Effector memory CD4-positive, alpha-beta T cell (primary cell): Measurements from ENCODE around the gene MYO1B.

Experiments used
- DNase-seq, 3 donors: peaks; one replicate each; pipeline ENCODE4 v3.0.0-alpha.2; 2020
- H3K27ac ChIP-seq: 2 replicates; pipeline ENCODE4 v1.7.0; 2013; ENCODE audit warnings: mild to moderate bottlenecking, low read length, moderate library complexity; ENCODE audit not compliant: insufficient read depth, poor library complexity, severe bottlenecking
- H3K27me3 ChIP-seq: replicated peaks from 2 replicates; pipeline ENCODE4 v1.7.0; 2013; ENCODE audit warnings: mild to moderate bottlenecking, low read length; ENCODE audit not compliant: insufficient read depth, control insufficient read depth, poor library complexity, severe bottlenecking
- H3K36me3 ChIP-seq: 2 replicates; pipeline ENCODE4 v1.7.0; 2013; ENCODE audit warnings: mild to moderate bottlenecking, low read length, moderate library complexity; ENCODE audit not compliant: control insufficient read depth, insufficient read depth
- H3K4me1 ChIP-seq: 2 replicates; pipeline ENCODE4 v1.7.0; 2013; ENCODE audit warnings: low read length, mild to moderate bottlenecking; ENCODE audit not compliant: control insufficient read depth, insufficient read depth, poor library complexity, severe bottlenecking
- H3K4me3 ChIP-seq: 2 replicates; pipeline ENCODE4 v1.7.0; 2013; ENCODE audit warnings: low read length, low read depth, mild to moderate bottlenecking; ENCODE audit not compliant: insufficient read depth, poor library complexity, severe bottlenecking
- H3K9me3 ChIP-seq: 2 replicates; pipeline ENCODE4 v1.7.0; 2013; ENCODE audit warnings: mild to moderate bottlenecking, low read length, moderate library complexity; ENCODE audit not compliant: control insufficient read depth

MYO1B gene

GRCh38 chr2:191328150-191328809 lies 83.1 kb downstream of the MYO1B start:
- Histone ChIP-seq H3K4me3 (no peak overlapping the region), H3K4me1 (no peaks in the 10 kb centered on the region), H3K27ac (no peak overlapping the region), H3K27me3 (no peaks in the 10 kb centered on the region), H3K9me3 (no peaks in the 10 kb centered on the region), H3K36me3 (no peaks in the 10 kb centered on the region)
- DNase-seq: no peak

GRCh38 chr2:191329841-191330240 lies 84.6 kb downstream of the MYO1B start:
- Histone ChIP-seq H3K27ac (no peak overlapping the region), H3K36me3 (no peaks in the 10 kb centered on the region), H3K4me1 (no peaks in the 10 kb centered on the region), H3K4me3 (no peak overlapping the region), H3K27me3 (no peaks in the 10 kb centered on the region), H3K9me3 (no peaks in the 10 kb centered on the region)
- DNase-seq: no peak

GRCh38 chr2:191333911-191334357 lies 88.7 kb downstream of the MYO1B start:
- no peaks in the 10 kb centered on the region for H3K27me3 ChIP-seq
- DNase-seq: no peak
- no peaks in the 10 kb centered on the region for H3K9me3 ChIP-seq
- H3K36me3 ChIP-seq: no peaks in the 10 kb centered on the region
- H3K4me1 ChIP-seq: no peaks in the 10 kb centered on the region
- no peak overlapping the region for H3K4me3 ChIP-seq
- H3K27ac ChIP-seq: no peak overlapping the region

GRCh38 chr2:191335875-191336464 lies 90.8 kb downstream of the MYO1B start:
- no peaks in the 10 kb centered on the region for H3K9me3 ChIP-seq
- H3K4me3 ChIP-seq: no peak overlapping the region

GRCh38 chr2:191341436-191341835 lies 96.2 kb downstream of the MYO1B start:
- H3K27me3 ChIP-seq: peaks cover 3% of the 10 kb centered on the region
- H3K4me1 ChIP-seq: no peaks in the 10 kb centered on the region
- DNase-seq: no peak

More at GRCh38 chr2:191335875-191336464, 90.8 kb downstream of the MYO1B start:
- Histone ChIP-seq H3K36me3 (no peaks in the 10 kb centered on the region), H3K27me3 (no peaks in the 10 kb centered on the region), H3K4me1 (no peaks in the 10 kb centered on the region), H3K27ac (no peak overlapping the region)
- no peak for DNase-seq

GRCh38 chr2:191343796-191344338 lies 98.7 kb downstream of the MYO1B start:
- H3K27ac ChIP-seq: no peak overlapping the region
- no peaks in the 10 kb centered on the region for H3K36me3 ChIP-seq
- no peak for DNase-seq
- H3K4me3 ChIP-seq: no peak overlapping the region
- no peaks in the 10 kb centered on the region for H3K4me1 ChIP-seq
- no peaks in the 10 kb centered on the region for H3K9me3 ChIP-seq
- peaks cover 3% of the 10 kb centered on the region for H3K27me3 ChIP-seq

More at GRCh38 chr2:191341436-191341835, 96.2 kb downstream of the MYO1B start:
- Histone ChIP-seq H3K9me3 (no peaks in the 10 kb centered on the region), H3K27ac (no peak overlapping the region), H3K36me3 (no peaks in the 10 kb centered on the region), H3K4me3 (no peak overlapping the region)

GRCh38 chr2:191345788-191346187 lies 100.6 kb downstream of the MYO1B start:
- peaks cover 3% of the 10 kb centered on the region for H3K27me3 ChIP-seq
- H3K4me3 ChIP-seq: no peak overlapping the region
- H3K9me3 ChIP-seq: no peaks in the 10 kb centered on the region
- no peaks in the 10 kb centered on the region for H3K4me1 ChIP-seq
- no peaks in the 10 kb centered on the region for H3K36me3 ChIP-seq
- DNase-seq: no peak
- no peak overlapping the region for H3K27ac ChIP-seq

GRCh38 chr2:191347154-191347553 lies 102.0 kb downstream of the MYO1B start:
- Histone ChIP-seq H3K27ac (no peak overlapping the region), H3K9me3 (no peaks in the 10 kb centered on the region), H3K4me3 (no peak overlapping the region), H3K36me3 (no peaks in the 10 kb centered on the region), H3K27me3 (peaks cover 3% of the 10 kb centered on the region), H3K4me1 (no peaks in the 10 kb centered on the region)
- DNase-seq: no peak

- no peaks in the 10 kb centered on the region for H3K4me1 ChIP-seq
These were observed 102.7 kb downstream of the MYO1B start for GRCh38 chr2:191347881-191348280.

GRCh38 chr2:191349990-191350389 lies 104.8 kb downstream of the MYO1B start:
- DNase-seq: no peak
- H3K4me3 ChIP-seq: no peak overlapping the region
- H3K9me3 ChIP-seq: no peaks in the 10 kb centered on the region
- no peaks in the 10 kb centered on the region for H3K4me1 ChIP-seq
- H3K36me3 ChIP-seq: no peaks in the 10 kb centered on the region
- H3K27ac ChIP-seq: no peak overlapping the region
- no peaks in the 10 kb centered on the region for H3K27me3 ChIP-seq

More at GRCh38 chr2:191347881-191348280, 102.7 kb downstream of the MYO1B start:
- no peak for DNase-seq
- Histone ChIP-seq H3K27ac (no peak overlapping the region), H3K4me3 (no peak overlapping the region), H3K27me3 (peaks cover 3% of the 10 kb centered on the region), H3K36me3 (no peaks in the 10 kb centered on the region), H3K9me3 (no peaks in the 10 kb centered on the region)
